ENCODE results near the gene STAP1.
"Not testable (repeated sequence)": the region's sequence is repeated elsewhere in the genome, so short reads cannot be mapped to it uniquely, and the experiment has no call there.

Gene STAP1

DNA sequence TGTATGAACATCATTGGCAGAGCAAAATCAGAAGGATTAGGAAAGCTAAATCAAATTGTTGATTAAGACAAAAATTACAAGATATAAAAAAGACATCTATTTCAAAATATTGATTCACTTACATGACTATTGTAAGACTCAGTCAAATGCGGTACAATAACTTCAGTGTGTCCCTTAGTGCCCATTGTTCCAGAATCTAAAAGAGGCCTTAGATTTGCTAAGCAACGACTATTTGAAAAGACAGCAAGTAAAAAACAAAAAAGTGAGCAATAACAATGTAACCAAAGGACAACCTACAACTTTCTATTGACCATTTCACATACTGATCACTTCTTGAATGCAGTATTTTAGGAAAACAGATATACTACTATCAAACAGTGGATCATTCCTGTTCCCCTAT lies 76.8 kb downstream of the STAP1 start:
- no peak overlapping the region for H3K27ac ChIP-seq
- H3K27me3 ChIP-seq = no peaks in the 10 kb centered on the region
- H3K36me3 ChIP-seq = peaks cover 82% of the 10 kb centered on the region
- no peaks in the 10 kb centered on the region for H3K9me3 ChIP-seq
- peaks cover 0 to 6% of the 10 kb centered on the region in 2 experiments for H3K4me1 ChIP-seq (ENCODE audit: control insufficient read depth in 1 of 2, insufficient read depth in 1 of 2, low read depth in 1 of 2, low read length in 1 of 2)
- TF ChIP-seq, protein P1, sequence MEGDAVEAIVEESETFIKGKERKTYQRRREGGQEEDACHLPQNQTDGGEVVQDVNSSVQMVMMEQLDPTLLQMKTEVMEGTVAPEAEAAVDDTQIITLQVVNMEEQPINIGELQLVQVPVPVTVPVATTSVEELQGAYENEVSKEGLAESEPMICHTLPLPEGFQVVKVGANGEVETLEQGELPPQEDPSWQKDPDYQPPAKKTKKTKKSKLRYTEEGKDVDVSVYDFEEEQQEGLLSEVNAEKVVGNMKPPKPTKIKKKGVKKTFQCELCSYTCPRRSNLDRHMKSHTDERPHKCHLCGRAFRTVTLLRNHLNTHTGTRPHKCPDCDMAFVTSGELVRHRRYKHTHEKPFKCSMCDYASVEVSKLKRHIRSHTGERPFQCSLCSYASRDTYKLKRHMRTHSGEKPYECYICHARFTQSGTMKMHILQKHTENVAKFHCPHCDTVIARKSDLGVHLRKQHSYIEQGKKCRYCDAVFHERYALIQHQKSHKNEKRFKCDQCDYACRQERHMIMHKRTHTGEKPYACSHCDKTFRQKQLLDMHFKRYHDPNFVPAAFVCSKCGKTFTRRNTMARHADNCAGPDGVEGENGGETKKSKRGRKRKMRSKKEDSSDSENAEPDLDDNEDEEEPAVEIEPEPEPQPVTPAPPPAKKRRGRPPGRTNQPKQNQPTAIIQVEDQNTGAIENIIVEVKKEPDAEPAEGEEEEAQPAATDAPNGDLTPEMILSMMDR (IDR thresholded peaks at IDR 0.05) = no peak
- H3K4me3 ChIP-seq (ENCODE audit: low read depth in 1 of 2, low read length in 1 of 2) = no peak overlapping the region

DNA sequence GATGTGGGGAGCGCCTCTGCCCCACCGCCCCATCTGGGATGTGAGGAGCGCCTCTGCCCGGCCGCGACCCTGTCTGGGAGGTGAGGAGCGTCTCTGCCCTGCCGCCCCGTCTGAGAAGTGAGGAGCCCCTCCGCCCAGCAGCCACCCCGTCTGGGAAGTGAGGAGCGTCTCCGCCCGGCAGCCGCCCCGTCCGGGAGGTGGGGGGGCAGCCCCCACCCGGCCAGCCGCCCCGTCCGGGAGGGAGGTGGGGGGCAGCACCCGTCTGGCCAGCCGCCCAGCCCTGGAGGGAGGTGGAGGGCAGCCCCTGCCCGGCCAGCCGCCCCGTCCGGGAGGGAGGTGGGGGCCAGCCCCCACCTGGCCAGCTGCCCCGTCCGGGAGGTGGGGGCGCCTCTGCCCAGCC lies 78.5 kb downstream of the STAP1 start:
- H3K36me3 ChIP-seq = peaks cover 65% of the 10 kb centered on the region
- H3K27me3 ChIP-seq; H3K4me3 ChIP-seq (ENCODE audit: low read depth in 1 of 2, low read length in 1 of 2); H3K27ac ChIP-seq; H3K9me3 ChIP-seq: not testable (repeated sequence)
- H3K4me1 ChIP-seq (ENCODE audit: control insufficient read depth in 1 of 2, insufficient read depth in 1 of 2, low read depth in 1 of 2, low read length in 1 of 2) = peaks cover 0 to 12% of the 10 kb centered on the region in 2 experiments

DNA sequence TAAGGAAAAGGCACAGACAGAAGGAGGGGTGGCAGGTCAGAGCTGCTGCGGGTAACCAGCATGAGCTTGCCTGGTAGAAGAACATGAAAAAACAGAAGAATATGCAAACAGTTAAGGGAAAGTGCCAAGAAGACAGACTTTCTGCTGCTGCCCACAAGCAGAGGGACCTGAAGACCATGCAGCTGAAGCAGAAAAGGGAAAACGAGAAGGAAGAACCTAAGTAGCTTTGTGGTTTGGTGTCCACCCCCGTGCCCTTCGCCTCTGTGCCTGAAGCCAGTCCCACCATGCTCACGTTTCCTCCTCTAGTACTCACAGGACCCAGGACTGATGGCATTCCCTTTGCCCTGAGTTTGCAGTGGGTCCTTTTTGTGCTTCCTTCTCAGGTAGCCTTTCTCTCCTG lies 79.6 kb downstream of the STAP1 start:
- H3K4me3 ChIP-seq (ENCODE audit: low read depth in 1 of 2, low read length in 1 of 2) = no peak overlapping the region
- H3K27ac ChIP-seq = no peak overlapping the region
- TF ChIP-seq, protein P1 (IDR thresholded peaks at IDR 0.05) = no peak
- H3K4me1 ChIP-seq (ENCODE audit: control insufficient read depth in 1 of 2, insufficient read depth in 1 of 2, low read depth in 1 of 2, low read length in 1 of 2) = peaks cover 0 to 12% of the 10 kb centered on the region in 2 experiments
- no peaks in the 10 kb centered on the region for H3K27me3 ChIP-seq
- peaks cover 55% of the 10 kb centered on the region for H3K36me3 ChIP-seq
- no peaks in the 10 kb centered on the region for H3K9me3 ChIP-seq

DNA sequence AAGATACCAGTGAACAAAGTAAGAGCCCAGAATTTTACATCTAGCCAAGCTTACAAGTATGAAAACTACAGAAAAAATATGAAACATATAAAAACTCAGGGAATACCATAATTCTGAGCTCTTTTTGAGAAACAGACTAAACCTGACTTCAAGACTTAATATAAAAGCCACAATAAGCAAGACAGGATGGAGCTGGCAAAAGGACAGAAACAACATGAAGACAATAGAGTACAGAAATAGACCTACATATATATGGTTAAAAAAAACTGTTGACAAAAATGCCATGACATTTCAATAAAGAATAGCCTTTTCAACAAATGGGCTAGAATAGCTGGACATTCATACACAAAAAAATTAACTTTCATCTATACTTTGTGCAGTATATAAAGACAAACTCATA lies 93.0 kb downstream of the STAP1 start:
- H3K27ac ChIP-seq = no peak overlapping the region
- H3K4me3 ChIP-seq (ENCODE audit: low read depth in 1 of 2, low read length in 1 of 2) = no peak overlapping the region
- H3K27me3 ChIP-seq = no peaks in the 10 kb centered on the region
- no peaks in the 10 kb centered on the region for H3K9me3 ChIP-seq
- no peaks in the 10 kb centered on the region for H3K4me1 ChIP-seq (ENCODE audit: control insufficient read depth in 1 of 2, insufficient read depth in 1 of 2, low read depth in 1 of 2, low read length in 1 of 2)
- peaks cover 37% of the 10 kb centered on the region for H3K36me3 ChIP-seq
- TF ChIP-seq, protein P1 (IDR thresholded peaks at IDR 0.05) = no peak

All from neutrophil (primary cell).